ENCODE data around the gene OTOG. TPM values are rescaled to one million over a fixed set of nuclear protein-coding genes. Genes with fewer than 3 reads are reported as not detected.

OTOG gene
- total RNA-seq, 1 experiment from 2014 or later: 0.35 TPM

DNA sequence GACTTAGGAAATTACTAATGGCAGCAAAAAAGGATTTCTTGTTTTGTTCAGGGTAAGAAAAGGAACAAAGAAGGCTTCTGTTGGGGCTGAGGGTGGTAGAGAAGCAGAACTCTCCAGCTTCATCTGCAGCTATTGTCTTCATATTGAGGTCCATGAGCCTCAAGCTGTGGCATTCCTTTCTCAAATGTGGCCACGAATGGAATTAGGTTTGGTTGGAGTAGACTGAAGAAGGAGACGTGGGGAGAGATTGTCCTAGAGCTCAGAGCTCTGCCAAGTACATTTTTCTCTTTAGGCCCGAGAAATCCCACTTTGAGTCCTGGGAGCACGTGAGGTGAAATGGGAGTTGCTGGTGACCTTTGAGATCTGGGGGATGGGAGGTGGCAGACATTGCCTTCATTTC lies 146.5 kb downstream of the OTOG start:
- no peak overlapping the region for H3K56ac ChIP-seq (ENCODE audit: insufficient read length, low read depth, low read length)
- TF ChIP-seq, protein P1, sequence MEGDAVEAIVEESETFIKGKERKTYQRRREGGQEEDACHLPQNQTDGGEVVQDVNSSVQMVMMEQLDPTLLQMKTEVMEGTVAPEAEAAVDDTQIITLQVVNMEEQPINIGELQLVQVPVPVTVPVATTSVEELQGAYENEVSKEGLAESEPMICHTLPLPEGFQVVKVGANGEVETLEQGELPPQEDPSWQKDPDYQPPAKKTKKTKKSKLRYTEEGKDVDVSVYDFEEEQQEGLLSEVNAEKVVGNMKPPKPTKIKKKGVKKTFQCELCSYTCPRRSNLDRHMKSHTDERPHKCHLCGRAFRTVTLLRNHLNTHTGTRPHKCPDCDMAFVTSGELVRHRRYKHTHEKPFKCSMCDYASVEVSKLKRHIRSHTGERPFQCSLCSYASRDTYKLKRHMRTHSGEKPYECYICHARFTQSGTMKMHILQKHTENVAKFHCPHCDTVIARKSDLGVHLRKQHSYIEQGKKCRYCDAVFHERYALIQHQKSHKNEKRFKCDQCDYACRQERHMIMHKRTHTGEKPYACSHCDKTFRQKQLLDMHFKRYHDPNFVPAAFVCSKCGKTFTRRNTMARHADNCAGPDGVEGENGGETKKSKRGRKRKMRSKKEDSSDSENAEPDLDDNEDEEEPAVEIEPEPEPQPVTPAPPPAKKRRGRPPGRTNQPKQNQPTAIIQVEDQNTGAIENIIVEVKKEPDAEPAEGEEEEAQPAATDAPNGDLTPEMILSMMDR (conservative IDR thresholded peaks at IDR 0.05): no peak
- no peak overlapping the region for H2BK5ac ChIP-seq (ENCODE audit: insufficient read length, low read length)
- H2BK12ac ChIP-seq (ENCODE audit: insufficient read length, low read depth, low read length): no peak overlapping the region
- DNase-seq: no peak
- peaks cover 4% of the 10 kb centered on the region for H3K23me2 ChIP-seq (ENCODE audit: insufficient read length, low read depth, low read length, poor library complexity, severe bottlenecking)
- Mint-ChIP-seq H3K36me3 (ENCODE audit: insufficient read depth in 1 of 3, low read depth in 3 of 3) (no peaks in the 10 kb centered on the region), H3K4me3 (no peak overlapping the region), H3K9me3 (no peaks in the 10 kb centered on the region), H3K4me1 (peaks cover 0 to 11% of the 10 kb centered on the region in 2 experiments; a peak in 3 of 4 replicates), H3K27me3 (ENCODE audit: low read depth) (peaks cover 67% of the 10 kb centered on the region), H3K27ac (no peak overlapping the region)
- H2AK5ac ChIP-seq (ENCODE audit: insufficient read length, low read length): no peak overlapping the region
- no peak overlapping the region for H3K9ac ChIP-seq (ENCODE audit: extremely low read depth, insufficient read length, low read length)
- no peak overlapping the region for H3K18ac ChIP-seq (ENCODE audit: insufficient read length, low read depth, low read length)
- no peaks in the 10 kb centered on the region for H3K9me3 ChIP-seq (ENCODE audit: control insufficient read depth, low read depth, low read length)
- no peak overlapping the region for H4K8ac ChIP-seq (replicated peaks; ENCODE audit: insufficient read length, low read depth, low read length)
- H4K5ac ChIP-seq (ENCODE audit: insufficient read length, low read depth, low read length): no peak overlapping the region
- no peaks in the 10 kb centered on the region for H3K4me1 ChIP-seq (ENCODE audit: insufficient read depth, low read length)
- no CpG with 5 or more reads among the region's 4 CpGs for WGBS (ENCODE audit: extremely low coverage, insufficient read length, low lambda C conversion rate)
- no peaks in the 10 kb centered on the region for H4K20me1 ChIP-seq (ENCODE audit: control insufficient read depth, insufficient read depth, insufficient read length)
- no peaks in the 10 kb centered on the region for H3K79me1 ChIP-seq (ENCODE audit: insufficient read depth, low read depth, low read length, poor library complexity, severe bottlenecking)
- no peak overlapping the region for H3K4ac ChIP-seq (ENCODE audit: low read depth, low read length)
- no peak overlapping the region for H2BK20ac ChIP-seq (ENCODE audit: low read depth, low read length, poor library complexity, severe bottlenecking)
- no peak overlapping the region for H3T11ph ChIP-seq (ENCODE audit: low read length)
- no peak overlapping the region for H3K14ac ChIP-seq (ENCODE audit: insufficient read depth, low read length)
- H3K27ac ChIP-seq (ENCODE audit: insufficient read length, low read depth, low read length): no peak overlapping the region
- no peak overlapping the region for H2AFZ ChIP-seq (ENCODE audit: low read length)
- H2BK120ac ChIP-seq (ENCODE audit: low read depth, low read length, poor library complexity, severe bottlenecking): no peak overlapping the region
- no peak overlapping the region for H4K91ac ChIP-seq (ENCODE audit: insufficient read length, low read depth, low read length)
- H2BK15ac ChIP-seq (ENCODE audit: low read depth, low read length): no peak overlapping the region
- 0 out of 2 replicates have a peak, but pooled peaks cover 1% of the 10 kb centered on the region for H3K79me2 ChIP-seq (ENCODE audit: insufficient read depth, low read length)
- H3K27me3 ChIP-seq (ENCODE audit: insufficient read depth, low read length): peaks cover 19% of the 10 kb centered on the region
- no peak overlapping the region for H3K4me2 ChIP-seq (ENCODE audit: insufficient read depth, insufficient read length, low read length)
- no peak overlapping the region for H3K23ac ChIP-seq (ENCODE audit: insufficient read length, low read depth, low read length)
